ENCODE measurements around the gene HDAC7. TPM values are rescaled to one million over a fixed set of nuclear protein-coding genes. Genes with fewer than 3 reads are reported as not detected.
A peak's percentile ranks its signal among the peaks of the same experiment; 100 is the strongest.

Gene HDAC7
- total and polyA plus RNA-seq, 2 of the 13 experiments (the other 11 are each of a cell fraction or from before 2014, with no cell fraction given) = 4.6 to 10.8 TPM

- no peak; the same call in none of the 2 replicates for TF ChIP-seq ZNF280B (CRISPR knock-in tag; IDR thresholded peaks at IDR 0.05; ENCODE audit: borderline replicate concordance)
- TF ChIP-seq MTA3 (CRISPR knock-in tag; IDR thresholded peaks at IDR 0.05) = no peak
- TF ChIP-seq TEAD3 (CRISPR knock-in tag; optimal IDR thresholded peaks at IDR 0.05; ENCODE audit: borderline replicate concordance) = no peak
- TF ChIP-seq SP5 (CRISPR knock-in tag; IDR thresholded peaks at IDR 0.05; ENCODE audit: borderline replicate concordance, low read depth) = peak; percentile 37; the same call in 1 of the 2 replicates
- no peak for TF ChIP-seq ZNF160 (CRISPR knock-in tag; IDR thresholded peaks at IDR 0.05)
- no peak for TF ChIP-seq KLF16 (CRISPR knock-in tag; IDR thresholded peaks at IDR 0.05)
- TF ChIP-seq PATZ1 (CRISPR knock-in tag; IDR thresholded peaks at IDR 0.05) = peak; percentile 92
- 0 out of 2 replicates have a peak, but pooled peaks have one; percentile 59 for TF ChIP-seq ZNF441 (CRISPR knock-in tag; IDR thresholded peaks at IDR 0.05; ENCODE audit: borderline replicate concordance)
- TF ChIP-seq ARID4A (CRISPR knock-in tag; IDR thresholded peaks at IDR 0.05; ENCODE audit: borderline replicate concordance) = peak; percentile 36; the same call in 1 of the 2 replicates
- peak; percentile 50; the same call in 1 of the 2 replicates for TF ChIP-seq ZFY (CRISPR knock-in tag; IDR thresholded peaks at IDR 0.05)
- no peak for TF ChIP-seq NFIC (IDR thresholded peaks at IDR 0.05; ENCODE audit: low read length)
- no peak for TF ChIP-seq GZF1 (CRISPR knock-in tag; IDR thresholded peaks at IDR 0.05)
- no peak for TF ChIP-seq SIX1 (CRISPR knock-in tag; IDR thresholded peaks at IDR 0.05; ENCODE audit: borderline replicate concordance)
- no peak for TF ChIP-seq EHMT2 (IDR thresholded peaks at IDR 0.05; ENCODE audit: borderline replicate concordance, low read depth, low read length)
- no peak for TF ChIP-seq MAFF (IDR thresholded peaks at IDR 0.05; ENCODE audit: low read depth, low read length)
- TF ChIP-seq ZNF773 (CRISPR knock-in tag; IDR thresholded peaks at IDR 0.05; ENCODE audit: borderline replicate concordance) = no peak
- TF ChIP-seq ATAD3A (CRISPR knock-in tag; IDR thresholded peaks at IDR 0.05) = no peak
- no peak for TF ChIP-seq ATRX (CRISPR knock-in tag; IDR thresholded peaks at IDR 0.05; ENCODE audit: borderline replicate concordance)
Measured at GRCh38 chr12:47758834-47759690, 60.6 kb downstream of the HDAC7 start, which contains the start of gene RAPGEF3 (continued).

Data from HepG2 (cell line).